C4-2B (cell line): ENCODE data around the gene MVB12A.

Source experiments
- CTCF ChIP-seq: fragments of 450-650 bp; conservative IDR thresholded peaks from 2 replicates; pipeline ENCODE4 v1.5.1; 2017; ENCODE audit warnings: mild to moderate bottlenecking
- ZFX ChIP-seq: fragments of 450-650 bp; IDR thresholded peaks from 2 replicates; pipeline ENCODE4 v1.6.1; 2017

DNA sequence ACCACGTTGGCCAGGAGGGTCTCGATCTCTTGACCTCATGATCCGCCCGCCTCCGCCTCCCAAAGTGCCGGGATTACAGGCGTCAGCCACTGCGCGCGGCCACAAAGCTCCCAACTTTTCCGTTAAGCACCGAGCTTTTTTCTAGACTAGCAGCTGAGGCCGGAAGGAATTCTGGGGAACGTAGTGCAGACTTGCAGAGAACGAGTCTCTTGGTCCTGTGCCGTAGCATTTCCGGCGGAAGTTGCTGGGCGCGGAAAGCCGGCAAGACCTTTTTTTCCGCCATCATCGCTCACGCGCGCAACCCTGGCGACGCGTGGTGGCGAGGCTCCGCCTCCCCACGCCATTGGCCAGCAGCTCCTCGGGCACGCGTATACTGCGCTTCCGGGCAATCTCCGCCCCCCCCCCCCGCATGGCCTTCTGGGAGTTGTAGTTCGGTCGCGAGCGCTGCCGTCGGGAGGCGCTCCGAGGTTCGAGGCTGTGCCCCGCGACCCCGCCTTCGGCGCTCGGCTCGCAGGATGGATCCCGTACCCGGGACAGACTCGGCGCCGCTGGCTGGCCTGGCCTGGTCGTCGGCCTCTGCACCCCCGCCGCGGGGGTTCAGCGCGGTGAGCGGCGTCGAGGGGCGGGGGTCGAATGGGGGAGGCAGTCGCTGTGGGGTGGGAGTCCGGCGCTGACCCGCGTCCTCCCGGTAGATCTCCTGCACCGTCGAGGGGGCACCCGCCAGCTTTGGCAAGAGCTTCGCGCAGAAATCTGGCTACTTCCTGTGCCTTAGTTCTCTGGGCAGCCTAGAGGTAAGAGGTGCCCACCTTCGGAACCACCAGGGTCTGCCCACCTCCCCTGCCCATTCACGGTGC is at the start of gene MVB12A:
- no peak for TF ChIP-seq CTCF
- TF ChIP-seq ZFX: no peak
